NK-92 treated with Interleukin-12 subunit alpha and Interleukin-12 subunit beta, amount 100 ng/mL, for 24 hours (cell line): ENCODE measurements around the gene DPM2.

Source experiments
- DNase-seq: peaks from one replicate; lab custom pipeline; 2025; lab: John Stamatoyannopoulos, UW

DPM2 gene

DNA sequence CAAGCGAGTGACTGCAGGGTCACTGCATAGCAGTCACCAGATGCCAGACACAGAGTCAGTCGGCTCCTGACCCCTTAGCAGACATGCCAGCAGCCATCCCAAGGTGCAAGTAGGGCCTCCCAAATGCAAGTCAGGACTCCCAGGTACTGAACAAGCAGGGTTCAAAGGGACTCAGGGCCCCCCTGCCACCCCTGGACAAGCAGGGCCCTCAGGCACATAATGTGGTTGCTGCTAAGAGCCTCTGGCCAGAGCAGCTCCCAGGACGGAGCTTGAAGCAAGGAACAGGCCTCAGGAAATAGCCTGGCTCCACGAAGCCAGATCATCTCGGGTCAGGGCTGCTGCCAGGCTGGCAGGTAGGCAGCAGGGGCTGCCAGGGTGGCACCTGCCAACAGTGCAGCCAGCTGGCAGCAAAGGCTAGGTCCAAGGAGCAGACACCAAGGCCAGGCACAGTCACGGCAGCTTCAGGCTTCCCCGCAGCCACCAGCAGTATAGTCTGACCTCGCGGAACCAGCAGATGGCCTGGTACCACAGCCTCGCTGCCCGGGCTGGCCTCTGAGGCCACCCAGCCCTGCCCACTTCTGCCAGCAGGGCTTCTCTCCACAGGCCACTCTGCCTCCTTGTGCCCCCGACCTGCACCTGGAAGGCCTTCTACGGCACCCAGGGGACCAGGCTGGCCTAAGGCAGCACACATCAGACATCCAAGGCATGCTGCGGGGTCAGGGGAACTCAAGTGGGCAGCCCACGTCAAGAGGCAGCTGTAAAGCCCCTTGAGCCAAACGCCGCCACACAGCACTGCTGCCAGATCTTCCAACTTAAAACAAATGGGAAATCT is 35.7 kb upstream of the DPM2 start:
- DNase-seq: no peak

DNA sequence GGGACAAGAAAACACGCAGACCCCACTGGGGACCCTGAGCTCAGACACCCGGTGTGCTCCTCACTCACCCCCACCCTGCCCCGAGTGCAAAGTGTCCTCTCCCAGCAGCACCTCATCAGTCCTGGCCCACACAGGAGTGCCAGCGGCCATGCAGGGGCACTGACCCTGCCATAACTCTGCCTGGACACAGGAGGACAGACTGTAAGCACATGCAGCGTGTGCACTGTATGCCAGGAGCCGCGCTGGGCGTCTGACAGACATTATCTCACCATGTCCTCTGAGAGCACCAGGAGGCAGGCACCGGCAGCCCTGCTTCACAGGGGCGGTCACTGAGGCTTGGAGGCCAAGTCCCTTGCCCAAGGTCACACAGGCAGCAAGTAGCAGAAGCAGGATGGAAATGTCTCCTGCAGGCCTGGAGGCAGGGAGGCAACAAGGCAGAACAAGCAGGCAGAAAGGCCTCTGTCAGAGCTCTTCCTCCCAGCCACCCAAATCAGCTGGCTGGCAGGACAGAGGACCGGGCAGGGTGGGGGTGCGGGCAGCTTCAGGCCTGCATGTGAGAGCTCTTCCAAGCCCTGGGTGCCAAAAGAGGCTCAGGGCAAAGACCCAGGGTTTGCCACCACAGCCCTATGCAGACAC is 34.7 kb upstream of the DPM2 start:
- DNase-seq: no peak

DNA sequence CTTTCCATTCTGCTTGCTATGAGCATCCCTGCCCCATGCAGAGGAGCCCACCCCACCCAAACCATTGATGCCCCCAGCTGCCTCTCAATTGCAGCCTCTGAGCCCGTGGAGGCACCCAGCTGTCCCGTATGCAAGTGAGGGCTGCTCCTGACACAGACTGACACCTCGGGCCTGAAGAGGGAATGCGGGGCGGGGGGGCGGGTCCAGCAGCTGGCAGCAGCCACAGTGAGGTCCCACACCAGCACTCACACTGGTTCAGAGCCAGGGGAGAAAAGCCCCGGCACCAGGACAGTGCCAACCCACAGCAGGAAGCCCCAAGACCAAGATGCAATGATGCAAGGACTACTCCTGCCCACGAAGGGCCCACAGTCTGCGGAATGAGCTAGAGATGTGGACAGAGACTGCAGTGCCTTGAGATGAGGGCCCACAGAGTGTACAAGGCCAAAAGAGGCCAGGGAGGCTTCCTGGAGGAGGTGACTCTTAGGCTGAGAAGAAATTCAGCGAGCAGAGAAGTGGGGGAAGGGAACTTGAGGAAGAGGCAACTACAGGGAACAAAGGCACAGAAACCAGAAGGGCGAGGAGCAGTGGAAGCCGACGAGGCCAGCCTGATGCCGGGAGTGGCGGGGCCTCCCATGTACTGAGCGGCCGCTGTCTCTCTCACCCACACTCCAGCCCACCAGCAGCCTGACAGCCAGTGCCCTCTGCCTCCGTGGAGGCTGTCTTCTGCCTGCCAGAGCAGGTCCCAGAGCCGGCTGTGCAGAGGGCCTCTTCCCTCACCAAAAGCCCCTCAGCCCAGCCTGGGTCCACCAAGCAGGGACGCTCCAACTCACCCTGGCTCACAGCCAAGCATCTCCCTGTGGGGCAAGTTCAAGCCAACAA is 33.9 kb upstream of the DPM2 start:
- DNase-seq: peak; percentile 32

DNA sequence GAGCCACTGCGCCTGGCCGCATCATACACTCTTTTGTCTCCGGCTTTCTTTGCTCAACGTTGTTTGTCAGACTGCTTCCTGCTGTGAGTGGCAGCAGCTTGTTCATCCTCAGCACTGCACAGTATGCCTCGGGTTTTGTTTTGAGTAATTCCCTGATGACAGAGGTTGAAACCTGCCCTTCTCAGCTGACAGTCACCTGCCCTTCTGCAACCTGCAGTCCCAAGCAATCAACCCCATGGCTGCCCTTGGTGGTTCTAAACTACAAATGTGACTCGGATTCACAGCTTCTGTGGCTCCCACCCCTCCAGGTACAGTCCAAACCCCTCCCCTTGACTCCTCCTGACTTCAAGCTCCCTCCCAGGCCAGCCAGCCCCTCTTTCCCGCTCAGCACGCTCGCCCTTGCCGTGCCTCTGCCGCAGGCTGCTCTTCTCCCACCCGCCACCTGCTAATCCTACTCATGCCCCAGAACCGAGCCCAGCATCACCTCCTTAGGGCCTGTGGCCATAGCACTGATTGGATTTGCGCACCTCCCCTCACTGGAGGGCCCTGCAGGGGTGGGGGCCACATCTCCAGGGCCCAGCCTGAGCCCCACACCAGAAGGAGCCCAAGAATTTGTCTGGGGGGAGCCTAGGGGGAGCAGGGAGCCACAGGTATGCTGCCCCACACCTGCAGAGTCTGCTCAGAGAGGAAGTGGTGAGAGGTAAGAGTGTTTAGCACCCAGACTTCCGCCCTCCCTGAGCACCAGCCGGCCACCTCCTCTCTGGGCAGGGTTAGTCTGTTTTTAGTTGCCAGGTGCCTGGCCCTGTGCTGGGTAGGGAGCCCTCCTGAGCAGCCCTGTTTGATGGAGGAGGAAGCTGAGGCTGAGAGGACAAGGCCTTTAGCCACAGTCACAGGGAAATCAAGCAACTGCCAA is 33.0 kb upstream of the DPM2 start:
- DNase-seq: peak; percentile 32

DNA sequence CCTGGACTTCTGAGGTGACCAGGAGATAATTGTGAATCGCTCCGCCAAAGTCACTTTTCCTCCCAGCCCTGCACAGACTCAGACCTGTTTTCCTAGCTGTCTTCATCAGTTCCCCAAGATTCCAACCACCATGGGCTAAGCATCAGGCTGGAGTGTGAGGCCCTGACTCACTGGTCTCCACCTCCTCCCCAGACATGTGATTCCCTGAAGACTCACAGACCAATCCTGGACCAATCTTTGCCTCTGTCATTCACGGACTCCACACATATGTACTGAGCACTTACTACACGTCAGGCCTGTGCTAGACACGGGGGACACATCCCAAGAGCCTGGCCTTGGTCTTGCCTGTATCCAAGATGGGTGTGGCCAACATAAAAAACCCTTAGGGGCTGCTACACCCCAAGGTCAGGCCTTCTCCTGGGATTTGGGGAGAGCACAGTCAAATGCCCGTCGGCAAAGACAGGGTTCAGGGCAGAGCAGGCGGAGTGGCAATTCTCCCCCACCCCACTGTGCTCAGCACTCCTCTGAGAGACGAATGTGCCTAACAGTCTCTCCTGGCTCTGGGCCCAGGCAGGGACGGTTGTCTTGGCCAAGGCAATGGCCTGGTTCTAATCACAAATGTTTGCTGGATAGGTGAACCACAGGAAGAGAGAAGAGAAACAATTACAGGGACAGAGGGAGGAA is 31.2 kb upstream of the DPM2 start:
- DNase-seq: no peak

DNA sequence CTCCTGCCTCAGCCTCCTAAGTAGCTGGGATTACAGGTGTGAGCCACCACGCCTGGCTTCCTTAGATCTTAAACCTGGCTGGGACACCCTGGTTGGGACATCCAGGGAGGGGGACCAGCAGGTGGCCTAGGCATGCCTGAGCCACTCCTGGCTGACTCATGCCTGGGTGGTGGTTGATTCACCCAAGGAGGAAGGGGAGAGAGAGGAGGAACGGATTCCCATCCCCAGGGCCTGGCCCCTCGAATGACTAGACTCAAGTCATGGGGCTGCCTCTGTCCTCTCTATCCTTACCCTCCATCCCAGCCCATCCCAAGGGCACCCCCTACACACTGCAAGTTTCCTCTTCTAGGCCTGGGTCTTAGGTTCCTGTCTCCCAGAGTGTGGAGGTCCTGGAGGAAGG is 30.4 kb upstream of the DPM2 start:
- no peak for DNase-seq

DNA sequence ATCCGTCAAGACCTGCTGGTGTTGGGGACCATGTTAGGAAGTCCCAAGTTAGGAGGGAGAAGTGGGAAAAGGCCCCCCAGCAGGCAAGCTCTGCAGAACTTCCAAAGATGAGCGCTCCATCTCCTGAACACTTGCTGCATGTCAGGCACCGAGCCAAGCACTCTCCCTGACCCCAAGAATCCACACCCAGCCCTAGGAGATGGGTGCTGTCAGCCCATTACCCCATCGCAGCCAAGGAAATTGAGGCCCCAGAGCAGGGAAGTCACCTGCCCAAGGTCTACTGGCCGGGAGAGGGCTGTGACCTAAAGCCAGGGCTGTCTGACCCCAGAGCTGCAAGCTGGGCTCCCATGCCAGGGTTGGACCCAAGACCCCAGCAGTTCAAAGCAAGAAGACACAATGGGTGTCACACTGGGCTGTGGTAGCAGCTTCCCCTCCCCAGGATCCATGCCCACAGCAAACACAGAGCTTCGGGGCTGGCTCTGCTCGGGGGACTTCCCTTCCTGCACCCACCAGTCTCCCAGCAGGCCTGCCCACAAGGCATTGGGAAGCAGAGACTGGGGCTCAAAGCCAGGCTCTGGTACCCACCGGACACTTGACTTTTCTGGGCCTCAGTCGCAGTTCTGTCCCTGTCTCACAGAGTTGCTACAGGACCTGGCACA is 29.6 kb upstream of the DPM2 start:
- no peak for DNase-seq

DNA sequence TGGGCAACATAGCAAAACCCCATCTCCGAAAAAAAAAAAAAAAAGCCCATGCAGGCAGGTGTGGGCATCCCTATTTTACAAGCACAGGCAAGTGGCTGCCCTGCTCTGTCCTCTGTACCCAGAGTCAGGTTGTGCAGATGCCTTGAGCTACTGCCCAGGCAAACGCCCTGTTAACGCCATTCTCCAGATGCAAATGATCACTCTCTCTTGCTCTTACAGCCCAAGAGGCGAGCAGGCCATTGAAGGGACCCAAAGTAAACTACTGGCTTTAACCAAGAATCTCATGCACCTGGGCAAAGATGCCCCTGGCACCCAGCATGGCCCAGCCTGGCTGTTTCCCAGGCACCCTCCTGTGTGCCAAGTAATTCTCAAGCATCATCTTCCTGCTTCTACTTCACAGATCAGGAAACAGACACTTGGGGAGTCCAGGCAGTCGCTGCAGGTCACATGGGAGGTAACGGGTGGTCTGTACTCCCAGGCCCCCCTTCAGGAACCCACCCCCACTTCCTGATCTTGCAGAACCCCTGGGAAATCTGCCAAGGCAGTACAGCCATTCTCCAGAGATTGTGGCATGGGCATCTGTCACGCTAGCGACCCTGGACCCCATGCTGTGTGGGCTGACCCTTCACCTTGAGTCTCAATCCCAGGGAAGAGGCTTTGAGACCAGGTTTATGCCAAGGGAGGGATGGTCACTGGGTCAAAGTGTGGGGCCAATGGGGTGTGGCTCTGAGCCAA is 28.9 kb upstream of the DPM2 start:
- no peak for DNase-seq

DNA sequence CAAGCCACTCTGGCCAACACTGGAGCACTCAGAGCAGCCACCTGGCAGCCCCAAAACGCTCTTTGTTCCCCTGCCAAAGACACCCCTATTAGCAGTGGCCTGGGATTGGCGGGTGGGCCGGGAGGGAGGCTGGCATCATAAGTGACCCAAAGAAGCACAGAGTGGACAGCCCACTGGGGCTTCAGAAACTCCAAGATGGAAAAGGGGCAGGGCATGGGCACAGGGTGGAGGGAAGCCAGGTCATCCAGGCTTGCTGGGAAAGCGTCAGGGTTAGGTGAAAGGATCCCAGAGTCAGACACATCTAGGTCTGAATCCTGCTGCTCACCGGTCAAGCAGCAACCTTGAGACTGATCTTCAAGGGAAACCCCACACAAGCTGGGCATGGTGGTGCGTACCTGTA is 28.3 kb upstream of the DPM2 start:
- DNase-seq: no peak

DNA sequence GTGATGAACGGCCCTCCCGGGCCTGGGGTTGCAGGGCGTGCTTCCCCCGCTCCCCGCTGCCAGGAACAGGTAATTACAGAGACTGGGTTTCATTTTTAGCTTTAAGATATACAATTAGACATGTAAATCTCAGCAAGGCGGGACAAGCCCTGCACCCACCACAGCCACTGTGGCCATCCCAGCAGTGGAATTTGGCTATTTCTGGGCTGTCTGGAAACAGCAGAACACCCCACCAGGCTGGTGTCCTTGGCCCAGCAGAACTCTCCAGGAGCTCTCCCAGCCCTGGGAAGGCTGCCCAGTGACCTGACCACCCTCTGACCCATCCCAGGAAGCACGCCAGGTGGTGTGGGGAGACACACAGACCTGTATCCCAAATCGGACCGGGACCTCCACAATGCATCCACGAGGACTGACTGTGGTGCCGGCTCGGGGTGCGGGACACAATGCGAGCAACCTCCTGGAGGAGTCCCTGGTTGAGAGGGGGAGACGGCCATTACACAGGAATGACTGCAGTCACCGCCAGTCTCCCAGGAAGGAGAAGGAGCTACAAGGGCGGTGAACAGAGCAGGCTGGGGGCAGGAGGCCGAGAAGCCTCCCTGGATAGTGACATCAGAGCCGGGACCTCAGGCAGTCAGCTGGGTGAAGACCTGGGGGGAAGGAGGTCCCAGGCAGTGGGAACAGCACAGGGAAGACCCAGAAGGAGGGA is 25.9 kb upstream of the DPM2 start:
- no peak for DNase-seq

DNA sequence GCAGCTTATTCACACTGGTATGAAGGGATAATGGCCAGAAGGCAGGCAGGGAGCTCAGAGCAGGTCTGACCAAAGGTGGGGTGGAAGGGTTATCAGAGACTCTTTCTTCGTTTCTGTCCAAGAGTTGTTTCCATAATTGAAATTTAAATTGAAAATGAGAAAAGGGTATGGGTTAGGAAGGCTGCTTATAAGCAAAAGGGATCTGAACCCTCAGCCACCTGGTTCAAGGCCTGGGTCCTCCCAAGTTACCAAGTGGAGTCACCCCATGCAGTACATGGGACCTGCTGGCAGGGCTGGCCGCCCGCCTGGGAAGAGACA is 25.3 kb upstream of the DPM2 start:
- no peak for DNase-seq

DNA sequence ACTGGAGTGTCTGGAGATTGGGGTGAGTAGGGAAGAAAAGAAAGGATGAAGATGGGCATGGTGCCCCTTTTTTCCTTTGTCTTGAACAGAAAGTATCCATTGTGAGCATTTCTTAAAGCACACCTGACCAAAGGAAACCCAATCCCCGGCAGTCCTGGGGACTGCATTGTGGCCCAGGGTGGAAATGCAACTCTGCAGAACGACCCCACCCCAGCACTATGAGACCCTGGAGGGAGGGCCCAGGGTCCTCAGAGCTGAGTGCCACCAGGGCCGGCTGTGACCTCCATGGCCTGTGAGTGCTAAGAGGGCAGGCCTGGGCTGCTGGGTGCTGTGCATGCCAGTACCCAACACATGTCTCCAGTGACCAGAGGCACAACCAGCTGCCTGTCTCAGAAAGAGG is 24.6 kb upstream of the DPM2 start:
- no peak for DNase-seq

DNA sequence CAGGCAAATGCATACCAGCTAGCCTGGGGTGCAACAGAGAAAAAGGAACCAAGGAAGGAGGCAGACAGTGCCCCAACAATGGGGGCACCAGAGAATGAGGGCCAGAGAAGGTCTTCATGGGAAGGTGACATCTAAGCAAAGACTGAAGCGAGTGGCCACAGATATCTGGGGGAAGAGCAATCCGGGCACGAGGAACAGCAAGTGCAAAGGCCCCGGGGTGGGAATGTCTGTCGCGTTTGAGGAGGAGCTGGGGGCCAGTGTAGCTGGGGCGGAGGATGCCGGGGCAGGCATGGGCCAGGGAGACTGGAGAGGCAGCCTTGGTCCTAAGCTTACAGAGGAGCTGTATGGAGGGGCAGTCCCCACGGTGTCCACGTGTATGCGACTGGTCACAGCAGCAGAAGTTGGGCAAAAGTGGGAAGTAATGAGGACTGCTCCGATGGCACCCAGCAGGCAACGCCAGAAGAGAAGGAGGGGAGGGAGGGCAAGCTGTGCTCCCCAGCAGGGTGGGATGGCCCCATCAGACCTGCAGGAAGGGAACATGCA is 24.0 kb upstream of the DPM2 start:
- no peak for DNase-seq

DNA sequence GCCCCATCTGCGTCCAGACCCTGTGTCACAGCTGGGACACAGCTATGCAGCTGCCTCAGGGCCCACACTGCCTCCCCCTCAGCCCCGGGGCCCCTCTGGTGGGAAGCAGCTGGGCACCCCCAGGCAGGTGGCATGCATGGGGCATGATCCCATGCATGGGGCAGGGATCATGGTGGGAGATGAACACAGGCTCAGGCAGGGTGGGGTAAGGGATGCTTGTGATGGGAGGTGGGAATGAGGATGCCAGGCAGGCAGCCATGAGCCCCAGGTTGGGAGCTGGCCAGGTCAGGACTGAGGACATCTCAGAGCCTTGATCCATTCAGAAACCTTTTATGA is 23.5 kb upstream of the DPM2 start:
- DNase-seq: no peak

DNA sequence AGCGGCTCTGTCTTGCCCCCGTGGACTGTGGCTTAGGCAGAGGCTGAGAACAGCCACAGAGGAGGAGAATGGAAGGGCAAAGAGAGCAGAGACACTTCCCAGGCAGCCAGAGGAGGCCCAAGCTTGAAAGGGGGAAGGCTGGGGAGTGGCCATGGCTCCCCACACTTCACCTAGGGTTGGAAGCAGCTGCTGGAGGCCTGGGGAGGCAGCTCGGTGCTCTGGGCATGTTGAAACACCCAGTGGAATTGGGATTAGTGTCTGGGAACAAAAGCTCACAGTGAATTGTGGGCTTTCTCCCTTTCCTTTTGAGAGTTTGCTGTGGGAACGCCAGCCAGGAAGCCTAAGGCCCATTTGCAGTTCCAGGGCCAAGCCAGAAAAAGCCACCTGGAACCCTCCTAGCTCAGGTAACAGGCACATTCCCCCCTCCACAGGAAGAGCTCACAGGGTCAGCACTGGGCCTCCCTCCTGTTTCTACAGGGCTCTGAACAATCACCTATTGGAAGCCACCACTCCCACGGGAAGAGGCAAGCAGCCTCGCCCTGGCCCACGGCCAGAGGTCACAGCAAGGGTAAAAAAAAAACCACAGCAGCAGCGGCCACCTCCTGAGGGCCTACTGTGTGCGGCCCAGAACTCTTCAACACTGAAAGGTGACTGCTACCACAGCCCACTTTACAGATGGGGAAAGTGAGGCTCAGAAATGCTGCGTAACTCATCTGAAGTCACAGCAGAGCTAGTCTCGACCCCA is 22.9 kb upstream of the DPM2 start:
- DNase-seq: no peak

DNA sequence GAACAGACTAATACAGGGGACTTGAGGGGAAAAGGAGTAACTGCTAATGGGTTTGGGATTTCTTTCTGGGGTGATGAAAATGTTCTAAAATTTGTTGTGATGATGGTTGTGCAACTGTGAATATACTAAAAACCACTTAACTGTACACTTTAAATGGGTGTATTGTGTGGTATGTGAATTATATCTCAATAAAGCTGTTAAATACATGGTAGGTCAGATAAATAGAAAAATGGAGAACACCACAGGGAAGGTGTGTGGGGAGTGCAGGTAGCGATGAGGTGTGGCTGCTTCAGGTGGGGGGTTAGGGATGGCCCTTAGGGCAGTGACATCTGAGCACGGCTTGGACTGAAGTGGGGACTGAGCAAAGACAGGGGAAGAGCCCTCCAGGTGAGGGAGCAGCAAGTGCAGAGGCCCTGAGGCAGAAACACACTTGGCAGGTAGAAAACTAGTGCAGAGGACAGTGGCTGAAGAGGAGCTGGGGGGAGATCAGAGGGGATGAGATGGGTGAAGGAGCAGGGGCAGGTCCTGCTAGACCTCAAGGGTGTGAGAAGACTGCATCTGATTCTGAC is 22.3 kb upstream of the DPM2 start:
- DNase-seq: no peak

DNA sequence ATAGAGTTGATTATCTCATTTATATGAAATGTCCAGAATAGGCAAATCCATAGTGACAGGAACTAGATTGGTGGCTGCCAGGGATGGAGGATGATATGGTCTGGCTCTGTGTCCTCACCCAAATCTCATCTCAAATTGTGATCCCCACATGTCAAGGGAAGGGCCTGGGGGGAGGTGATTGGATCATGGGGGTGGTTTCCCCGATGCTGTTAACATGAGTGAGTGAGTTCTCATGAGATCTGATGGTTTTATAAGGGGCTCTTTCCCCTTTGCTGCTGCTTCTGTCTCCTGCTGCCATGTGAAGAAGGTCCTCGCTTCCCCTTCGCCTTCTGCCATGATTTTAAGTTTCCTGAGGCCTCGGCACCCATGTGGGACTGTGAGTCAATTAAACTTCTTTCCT is 21.7 kb upstream of the DPM2 start:
- no peak for DNase-seq

DNA sequence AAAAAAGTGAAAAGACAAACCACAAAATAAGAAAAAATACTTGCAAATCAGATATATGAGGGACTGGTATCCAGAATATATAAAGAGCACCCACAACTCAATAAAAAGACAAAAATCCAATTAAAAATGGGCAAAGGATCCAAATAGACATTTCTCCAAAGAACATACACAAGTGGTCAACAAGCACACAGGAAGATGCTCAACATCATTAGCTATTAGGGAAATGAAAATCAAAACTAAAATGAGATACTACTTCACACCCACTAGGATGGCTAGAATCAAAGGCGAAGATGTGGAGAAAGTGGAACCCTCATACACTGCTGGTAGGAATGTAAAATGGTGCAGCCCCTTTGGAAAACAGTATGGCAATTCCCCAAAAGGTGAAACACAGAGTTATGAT is 21.1 kb upstream of the DPM2 start:
- DNase-seq: no peak
